Measurements from ENCODE around the gene ANKFN1.

DNA sequence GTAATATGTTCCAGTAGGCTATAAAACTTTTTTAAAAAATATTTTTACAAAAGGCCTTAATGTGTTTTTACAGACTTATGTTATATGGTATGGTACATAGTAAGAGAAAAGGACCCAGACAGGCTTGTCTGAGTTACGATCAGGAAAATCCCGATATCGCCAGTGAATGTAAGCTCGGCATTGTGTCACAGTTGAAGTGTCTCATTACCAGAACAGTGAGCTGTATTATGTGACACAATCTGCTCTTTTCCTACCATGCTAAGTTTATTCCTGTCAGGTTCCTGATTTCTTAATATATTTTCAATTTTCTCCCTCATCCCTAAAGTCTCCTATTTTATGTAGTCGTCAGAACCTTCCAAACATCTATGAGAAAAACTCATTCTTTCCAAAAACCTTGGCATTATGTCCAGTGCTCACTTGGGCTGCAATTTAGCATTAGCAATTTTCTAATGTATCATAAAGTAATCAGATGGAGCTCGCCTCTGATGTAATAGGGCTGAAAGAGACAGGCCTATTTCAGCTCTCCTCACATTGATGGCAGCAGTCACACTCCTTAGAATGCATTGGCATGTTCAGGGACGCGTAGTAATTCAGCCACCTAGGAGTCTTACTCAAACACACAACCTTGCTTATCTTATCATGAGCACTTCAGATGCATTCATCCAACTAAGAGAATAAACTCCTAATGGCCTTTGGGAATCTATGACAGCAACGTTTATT, 292.6 kb downstream of the ANKFN1 start:
- TF ChIP-seq, protein P1, sequence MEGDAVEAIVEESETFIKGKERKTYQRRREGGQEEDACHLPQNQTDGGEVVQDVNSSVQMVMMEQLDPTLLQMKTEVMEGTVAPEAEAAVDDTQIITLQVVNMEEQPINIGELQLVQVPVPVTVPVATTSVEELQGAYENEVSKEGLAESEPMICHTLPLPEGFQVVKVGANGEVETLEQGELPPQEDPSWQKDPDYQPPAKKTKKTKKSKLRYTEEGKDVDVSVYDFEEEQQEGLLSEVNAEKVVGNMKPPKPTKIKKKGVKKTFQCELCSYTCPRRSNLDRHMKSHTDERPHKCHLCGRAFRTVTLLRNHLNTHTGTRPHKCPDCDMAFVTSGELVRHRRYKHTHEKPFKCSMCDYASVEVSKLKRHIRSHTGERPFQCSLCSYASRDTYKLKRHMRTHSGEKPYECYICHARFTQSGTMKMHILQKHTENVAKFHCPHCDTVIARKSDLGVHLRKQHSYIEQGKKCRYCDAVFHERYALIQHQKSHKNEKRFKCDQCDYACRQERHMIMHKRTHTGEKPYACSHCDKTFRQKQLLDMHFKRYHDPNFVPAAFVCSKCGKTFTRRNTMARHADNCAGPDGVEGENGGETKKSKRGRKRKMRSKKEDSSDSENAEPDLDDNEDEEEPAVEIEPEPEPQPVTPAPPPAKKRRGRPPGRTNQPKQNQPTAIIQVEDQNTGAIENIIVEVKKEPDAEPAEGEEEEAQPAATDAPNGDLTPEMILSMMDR (IDR thresholded peaks at IDR 0.05) = no peak
- no peak for TF ChIP-seq POLR2A (IDR thresholded peaks at IDR 0.05)

Measured in body of pancreas (tissue), 4 donors.